Melanocyte of skin (primary cell): ENCODE measurements around the gene CDKN2AIP. TPM values are rescaled to one million over a fixed set of nuclear protein-coding genes. Genes with fewer than 3 reads are reported as not detected.

Source experiments
- total RNA-seq, 2 donors: library from RNA; depleted of rRNA; stranded (reverse); fragments of >200 nt; gene quantifications; 2 replicates each; pipeline ENCODE4 v1.2.3, GENCODE V29; 2012

Gene CDKN2AIP, protein sequence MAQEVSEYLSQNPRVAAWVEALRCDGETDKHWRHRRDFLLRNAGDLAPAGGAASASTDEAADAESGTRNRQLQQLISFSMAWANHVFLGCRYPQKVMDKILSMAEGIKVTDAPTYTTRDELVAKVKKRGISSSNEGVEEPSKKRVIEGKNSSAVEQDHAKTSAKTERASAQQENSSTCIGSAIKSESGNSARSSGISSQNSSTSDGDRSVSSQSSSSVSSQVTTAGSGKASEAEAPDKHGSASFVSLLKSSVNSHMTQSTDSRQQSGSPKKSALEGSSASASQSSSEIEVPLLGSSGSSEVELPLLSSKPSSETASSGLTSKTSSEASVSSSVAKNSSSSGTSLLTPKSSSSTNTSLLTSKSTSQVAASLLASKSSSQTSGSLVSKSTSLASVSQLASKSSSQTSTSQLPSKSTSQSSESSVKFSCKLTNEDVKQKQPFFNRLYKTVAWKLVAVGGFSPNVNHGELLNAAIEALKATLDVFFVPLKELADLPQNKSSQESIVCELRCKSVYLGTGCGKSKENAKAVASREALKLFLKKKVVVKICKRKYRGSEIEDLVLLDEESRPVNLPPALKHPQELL
- total RNA-seq, result 10 to 100 TPM; 10.3 to 17.3 TPM

DNA sequence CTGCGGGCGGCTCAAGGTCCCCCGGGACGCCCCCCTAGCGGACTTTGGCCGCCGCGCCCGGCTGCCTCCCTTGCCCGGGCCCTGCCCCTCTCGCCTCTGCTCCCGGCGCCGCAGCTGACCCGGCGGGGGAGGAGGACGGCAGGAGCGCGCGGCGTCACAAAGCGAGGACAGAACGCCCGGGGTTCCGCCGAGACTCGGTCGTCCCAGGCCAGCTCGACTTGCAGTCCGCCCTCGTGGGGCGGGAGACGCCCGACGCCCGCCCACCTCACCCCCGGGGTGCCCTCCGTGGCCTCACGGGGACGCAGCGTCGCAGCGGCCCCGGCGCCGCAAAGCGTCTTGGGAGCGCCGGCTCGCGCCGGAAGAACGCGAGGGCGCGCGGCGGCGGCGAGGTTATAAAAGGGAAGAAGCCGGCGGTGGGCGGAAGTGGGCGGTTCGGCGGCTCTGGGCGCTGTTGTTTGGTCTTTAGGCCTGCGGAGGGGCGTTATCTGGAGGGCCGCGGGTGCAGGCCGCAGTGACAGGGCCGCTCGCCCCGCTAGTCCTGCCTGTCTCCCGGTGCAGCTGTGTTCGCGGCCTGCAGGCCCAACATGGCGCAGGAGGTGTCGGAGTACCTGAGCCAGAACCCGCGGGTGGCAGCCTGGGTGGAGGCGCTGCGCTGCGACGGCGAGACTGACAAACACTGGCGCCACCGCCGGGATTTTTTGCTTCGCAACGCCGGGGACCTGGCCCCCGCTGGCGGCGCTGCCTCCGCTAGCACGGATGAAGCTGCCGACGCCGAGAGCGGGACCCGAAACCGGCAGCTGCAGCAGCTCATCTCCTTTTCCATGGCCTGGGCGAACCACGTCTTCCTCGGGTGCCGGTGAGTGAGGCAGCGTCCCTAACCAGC, at the start of gene CDKN2AIP:
Gene CDKN2AIP (plus strand): TSS at position 423 of the 883 bp plus-strand sequence. CDS start 162 bp downstream, at position 585.

Other genes with a start within 250 kb of the CDKN2AIP start
- not detected for gene CLDN22, start 124.4 kb upstream of the CDKN2AIP start, total RNA-seq
- not detected for gene CLDN24, start 122.2 kb upstream of the CDKN2AIP start, total RNA-seq
- 1 to 10 TPM; 3.8 to 6.0 TPM for gene ING2, start 60.4 kb downstream of the CDKN2AIP start, total RNA-seq
- 10 to 100 TPM; 14.5 to 20.3 TPM for gene RWDD4, start 214.5 kb downstream of the CDKN2AIP start, total RNA-seq
- gene TRAPPC11, start 214.7 kb downstream of the CDKN2AIP start, total RNA-seq, result 10 to 100 TPM; 54.3 to 69.2 TPM